IMR-90 (cell line): Measurements from ENCODE around the gene CERKL. TPM values are rescaled to one million over a fixed set of nuclear protein-coding genes. Genes with fewer than 3 reads are reported as not detected.

Experiments
- ATAC-seq: fragments of 200-7000 bp; cut with Tn5 transposase; 2 replicates; pipeline ENCODE4 v1.9.1; 2020; ENCODE audit warnings: low read depth, mild to moderate bottlenecking, moderate library complexity
- BruUV-seq: library from RNA; stranded (reverse); fragments of 400-500 nt; replicated peaks from 2 replicates; lab custom pipeline; 2021; lab: Mats Ljungman, UMichigan
- CTCF ChIA-PET: fragments of 300-600 bp; formaldehyde crosslinking; extraction: SDS; loops from one replicate; lab custom pipeline; 2021; ENCODE audit warnings: antibody characterized with exemption; lab: Yijun Ruan, JAX
- POLR2A ChIA-PET: fragments of 300-600 bp; sonication (Branson Sonifier 250); formaldehyde crosslinking; loops from one replicate; lab custom pipeline; 2022; ENCODE audit warnings: antibody characterized with exemption; ENCODE audit not compliant: unreplicated experiment; lab: Charles Lee
- DNase-seq: peaks from one replicate; pipeline ENCODE4 v3.0.0; 2013
- H2AFZ ChIP-seq: replicated peaks from 2 replicates; pipeline ENCODE3; 2013; ENCODE audit warnings: low read length, mild to moderate bottlenecking; ENCODE audit not compliant: poor library complexity
- H2AK5ac ChIP-seq: 2 replicates; pipeline ENCODE4 v1.6.1; 2013; ENCODE audit warnings: low read depth, low read length, inconsistent platforms
- H2AK9ac ChIP-seq: replicated peaks from 2 replicates; pipeline ENCODE3; 2013; ENCODE audit warnings: mild to moderate bottlenecking, low read depth, low read length, moderate library complexity; ENCODE audit not compliant: poor library complexity
- H2BK120ac ChIP-seq: 2 replicates; pipeline ENCODE4 v1.6.1; 2013; ENCODE audit warnings: low read depth, low read length, inconsistent platforms
- H2BK15ac ChIP-seq: 3 replicates; pipeline ENCODE4 v1.6.1; 2013; ENCODE audit warnings: low read depth, low read length, inconsistent platforms
- H2BK20ac ChIP-seq: 2 replicates; pipeline ENCODE4 v1.6.1; 2013; ENCODE audit warnings: low read depth, mild to moderate bottlenecking, inconsistent platforms, low read length, moderate library complexity
- H2BK5ac ChIP-seq: 2 replicates; pipeline ENCODE4 v1.6.1; 2013; ENCODE audit warnings: mild to moderate bottlenecking, low read depth, low read length, inconsistent platforms; ENCODE audit not compliant: poor library complexity, severe bottlenecking
- H3K14ac ChIP-seq: replicated peaks from 2 replicates; pipeline ENCODE4 v1.6.1; 2013; ENCODE audit warnings: low read depth, low read length, inconsistent platforms
- H3K18ac ChIP-seq: 2 replicates; pipeline ENCODE4 v1.6.1; 2013; ENCODE audit warnings: low read depth, low read length, control low read depth
- H3K23ac ChIP-seq: 2 replicates; pipeline ENCODE4 v1.6.1; 2013; ENCODE audit warnings: low read depth, low read length, inconsistent platforms
- H3K27ac ChIP-seq: 2 replicates; pipeline ENCODE4 v1.5.1; 2013; ENCODE audit warnings: mild to moderate bottlenecking, control low read depth, low read length; ENCODE audit not compliant: insufficient read depth
- H3K27me3 ChIP-seq: 2 replicates; pipeline ENCODE4 v1.6.1; 2013; ENCODE audit warnings: low read length; ENCODE audit not compliant: control insufficient read depth, insufficient read depth
- H3K36me3 ChIP-seq: 2 replicates; pipeline ENCODE4 v1.6.1; 2013; ENCODE audit warnings: low read length, mixed read lengths; ENCODE audit not compliant: control insufficient read depth, insufficient read depth
- H3K4ac ChIP-seq: 2 replicates; pipeline ENCODE4 v1.6.1; 2013; ENCODE audit warnings: low read depth, low read length, inconsistent platforms
- H3K4me1 ChIP-seq: 2 replicates; pipeline ENCODE4 v1.6.1; 2013; ENCODE audit warnings: low read length, mixed read lengths; ENCODE audit not compliant: control insufficient read depth, insufficient read depth
- H3K4me2 ChIP-seq: 2 replicates; pipeline ENCODE4 v1.6.1; 2013; ENCODE audit warnings: low read depth, mild to moderate bottlenecking, control low read depth, low read length, moderate library complexity
- H3K4me3 ChIP-seq: 2 replicates; pipeline ENCODE4 v1.5.1; 2013; ENCODE audit warnings: low read depth, mild to moderate bottlenecking, control low read depth, low read length, moderate library complexity; ENCODE audit not compliant: insufficient read depth
- H3K56ac ChIP-seq: 2 replicates; pipeline ENCODE4 v1.6.1; 2013; ENCODE audit warnings: low read length, inconsistent platforms; ENCODE audit not compliant: insufficient read depth; ENCODE audit errors: extremely low read depth
- H3K79me1 ChIP-seq, 2 experiments: 2 replicates each; pipeline ENCODE4 v1.6.1; 2013; ENCODE audit warnings: low read length in 2 of 2, inconsistent platforms in 1 of 2, low read depth in 1 of 2
- H3K9ac ChIP-seq: 2 replicates; pipeline ENCODE4 v1.6.1; 2013; ENCODE audit warnings: low read depth, low read length, control low read depth
- H3K9me1 ChIP-seq: 2 replicates; pipeline ENCODE4 v1.6.1; 2013; ENCODE audit warnings: low read length, inconsistent platforms; ENCODE audit not compliant: insufficient read depth
- H3K9me3 ChIP-seq: 2 replicates; pipeline ENCODE4 v1.6.1; 2013; ENCODE audit warnings: low read length; ENCODE audit not compliant: control insufficient read depth, insufficient read depth
- H4K20me1 ChIP-seq: 2 replicates; pipeline ENCODE4 v1.6.1; 2013; ENCODE audit warnings: low read length, inconsistent platforms; ENCODE audit not compliant: insufficient read depth
- H4K5ac ChIP-seq: 2 replicates; pipeline ENCODE4 v1.6.1; 2013; ENCODE audit warnings: mild to moderate bottlenecking, low read depth, low read length, control low read depth
- H4K8ac ChIP-seq, 2 experiments: 2 replicates each; pipeline ENCODE4 v1.6.1; 2013; ENCODE audit warnings: low read depth in 2 of 2, low read length in 2 of 2, control low read depth in 1 of 2, inconsistent platforms in 1 of 2
- H4K91ac ChIP-seq: 2 replicates; pipeline ENCODE4 v1.6.1; 2013; ENCODE audit warnings: low read depth, low read length, inconsistent platforms; ENCODE audit not compliant: insufficient read depth
- BHLHE40 ChIP-seq: fragments of 150-350 bp; IDR thresholded peaks from 2 replicates; pipeline ENCODE4 v1.6.1; 2016; ENCODE audit warnings: mild to moderate bottlenecking, low read depth, low read length
- CEBPB ChIP-seq: IDR thresholded peaks from 2 replicates; pipeline ENCODE4 v1.6.1; 2012; ENCODE audit warnings: low read depth, low read length, improper control_type of control experiment
- CHD1 ChIP-seq: IDR thresholded peaks from 2 replicates; pipeline ENCODE4 v1.6.1; 2012; ENCODE audit warnings: low read depth, low read length, improper control_type of control experiment
- ELK1 ChIP-seq: fragments of 150-350 bp; IDR thresholded peaks from 2 replicates; pipeline ENCODE4 v1.6.1; 2016; ENCODE audit warnings: low read depth, mild to moderate bottlenecking, low read length, moderate library complexity, borderline replicate concordance
- MAFK ChIP-seq: IDR thresholded peaks from 2 replicates; pipeline ENCODE4 v1.6.1; 2012; ENCODE audit warnings: low read depth, low read length, improper control_type of control experiment
- MAZ ChIP-seq: IDR thresholded peaks from 2 replicates; pipeline ENCODE4 v1.6.1; 2012; ENCODE audit warnings: low read depth, mild to moderate bottlenecking, low read length, improper control_type of control experiment, moderate library complexity, borderline replicate concordance
- MXI1 ChIP-seq: IDR thresholded peaks from 2 replicates; pipeline ENCODE4 v1.6.1; 2012; ENCODE audit warnings: low read depth, mild to moderate bottlenecking, low read length, moderate library complexity, borderline replicate concordance
- NFE2L2 ChIP-seq: fragments of 150-350 bp; IDR thresholded peaks from 2 replicates; pipeline ENCODE4 v1.6.1; 2016; ENCODE audit warnings: low read depth, mild to moderate bottlenecking, low read length
- POLR2A ChIP-seq: IDR thresholded peaks from 2 replicates; pipeline ENCODE4 v1.6.1; 2012; ENCODE audit warnings: mild to moderate bottlenecking, low read depth, low read length
- RAD21 ChIP-seq: IDR thresholded peaks from 2 replicates; pipeline ENCODE4 v1.6.1; 2012; ENCODE audit warnings: low read length, improper control_type of control experiment
- RCOR1 ChIP-seq: IDR thresholded peaks from 2 replicates; pipeline ENCODE4 v1.6.1; 2012; ENCODE audit warnings: mild to moderate bottlenecking, low read length, improper control_type of control experiment; ENCODE audit not compliant: insufficient replicate concordance
- USF2 ChIP-seq: fragments of 150-350 bp; IDR thresholded peaks from 2 replicates; pipeline ENCODE4 v1.6.1; 2017; ENCODE audit warnings: mild to moderate bottlenecking, antibody characterized with exemption, low read length, low read depth
- WGBS, 2 experiments: methylation state at CpG; one replicate each; pipeline versions ENCODE4 v1.1.5 to v1.1.7; 2013; ENCODE audit warnings: missing lambda C conversion rate in 2 of 2; ENCODE audit not compliant: insufficient read length in 1 of 2; ENCODE audit errors: extremely low coverage in 2 of 2; 5-methylcytosine and 5-hydroxymethylcytosine counted together
- dilution Hi-C: fragments of 300-500 bp; cut with HindIII; formaldehyde crosslinking; loops from one replicate; pipeline ENCODE4 v1.14.3; 2018; ENCODE audit warnings: low sequenced_read_pairs; ENCODE audit not compliant: unreplicated experiment
- in situ Hi-C: fragments of 300-500 bp; cut with MboI; formaldehyde crosslinking; loops from 3 replicates; pipeline ENCODE4 v1.14.3; 2019; ENCODE audit warnings: low sequenced_read_pairs, inconsistent platforms, mixed read lengths
- intact Hi-C: fragments of 100-400 bp; cut with micrococcal nuclease; formaldehyde crosslinking; loops from 2 replicates; pipeline ENCODE4 v1.10.0; 2022
- polyA plus RNA-seq, 3 experiments: library from polyadenylated mRNA; depleted of rRNA; stranded (reverse); fragments of >200 nt; gene quantifications; 2 replicates each; pipeline ENCODE4 v1.2.3, GENCODE V29; 2012; ENCODE audit warnings: low replicate concordance in 1 of 3
- total RNA-seq: library from RNA; depleted of rRNA; stranded (reverse); fragments of >200 nt; gene quantifications from 2 replicates; pipeline ENCODE4 v1.2.3, GENCODE V29; 2012

CERKL gene
- total and polyA plus RNA-seq, 2 of the 4 experiments (the other 2 are of a cell fraction) = under 0.01 TPM; not detected in 1

- Histone ChIP-seq H2AK9ac (no peak overlapping the region), H2BK5ac (no peak overlapping the region), H3K9me1 (no peaks in the 10 kb centered on the region), H3K56ac (no peak overlapping the region), H3K27me3 (no peaks in the 10 kb centered on the region; the same call in 1 of the 2 replicates), H4K91ac (no peak overlapping the region), H2BK120ac (no peak overlapping the region), H3K4me2 (no peak overlapping the region), H4K20me1 (no peaks in the 10 kb centered on the region), H2AK5ac (no peak overlapping the region), H3K4me1 (no peaks in the 10 kb centered on the region), H2AFZ (no peak overlapping the region), H3K14ac (no peak overlapping the region), H3K9ac (no peak overlapping the region), H3K79me1 (no peaks in the 10 kb centered on the region), H4K8ac (no peak overlapping the region), H4K5ac (no peak overlapping the region), H3K4me3 (no peak overlapping the region), H2BK15ac (no peak overlapping the region), H3K23ac (no peak overlapping the region), H3K4ac (no peak overlapping the region), H3K36me3 (no peaks in the 10 kb centered on the region), H2BK20ac (no peak overlapping the region), H3K9me3 (no peaks in the 10 kb centered on the region), H3K27ac (no peak overlapping the region), H3K18ac (no peak overlapping the region)
- intact Hi-C loops = no loop called here
- CTCF ChIA-PET = no interaction called here
- WGBS, 2 experiments = 0% methylated on average over 1 of the region's 1 CpG; no CpG with 5 or more reads in 1 of the 2 experiments
- no peak for ATAC-seq
- in situ Hi-C loops = no loop called here
- no peak for DNase-seq
- no TSS peak for BruUV-seq
- TF ChIP-seq ELK1 (no peak), RAD21 (no peak), MAFK (no peak), MAZ (no peak), USF2 (no peak), BHLHE40 (no peak), POLR2A (no peak), CHD1 (no peak), RCOR1 (no peak), CEBPB (no peak), NFE2L2 (no peak), MXI1 (no peak)
- dilution Hi-C loops = no loop called here
- POLR2A ChIA-PET = no interaction called here
Observed at GRCh38 chr2:181639686-181640085, 17.2 kb downstream of the CERKL start.
